GM21619 (cell line): ENCODE data around the gene ITPRID1.
"Not testable (repeated sequence)": the region's sequence is repeated elsewhere in the genome, so short reads cannot be mapped to it uniquely, and the experiment has no call there.

ENCODE experiments used
- ATAC-seq: cut with Tn5 transposase; IDR thresholded peaks from one replicate; pipeline ENCODE4 v1.9.1; 2021; ENCODE audit not compliant: unreplicated experiment

ITPRID1 gene

DNA sequence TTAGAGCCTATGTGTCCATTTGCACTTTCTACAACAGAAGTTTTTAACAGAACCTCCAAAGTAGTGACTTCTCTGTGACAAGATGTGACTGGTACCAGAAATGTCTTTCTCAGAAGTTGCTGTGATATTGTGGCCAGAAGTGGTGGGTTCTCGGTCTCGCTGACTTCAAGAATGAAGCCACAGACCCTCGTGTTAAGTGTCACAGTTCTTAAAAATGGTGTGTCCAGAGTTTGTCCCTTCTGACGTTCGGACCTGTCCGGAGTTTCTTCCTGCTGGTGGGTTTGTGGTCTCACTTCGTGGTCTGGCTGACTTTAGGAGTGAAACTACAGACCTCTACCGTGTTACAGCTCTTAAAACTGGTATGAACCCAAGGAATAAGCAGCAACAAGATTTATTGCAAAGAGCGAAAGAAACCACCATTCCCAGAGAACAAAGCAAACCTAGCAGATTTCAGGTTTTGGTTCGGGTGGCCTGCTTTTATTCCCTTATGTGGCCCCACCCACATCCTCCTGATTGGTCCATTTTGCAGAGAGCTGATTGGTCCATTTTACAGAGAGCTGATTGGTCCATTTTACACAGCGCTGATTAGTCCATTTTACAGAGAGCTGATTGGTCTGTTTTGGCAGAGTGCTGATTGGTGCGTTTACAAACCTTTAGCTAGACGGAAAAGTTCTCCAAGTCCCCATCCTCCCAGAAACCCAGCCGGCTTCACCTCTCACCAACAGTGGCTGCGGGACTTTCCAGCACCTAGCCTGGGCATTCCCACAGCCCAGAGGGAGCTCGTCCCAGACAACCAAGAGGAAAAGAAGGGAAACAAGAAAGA lies 3.0 kb downstream of the ITPRID1 start:
- ATAC-seq: no peak

DNA sequence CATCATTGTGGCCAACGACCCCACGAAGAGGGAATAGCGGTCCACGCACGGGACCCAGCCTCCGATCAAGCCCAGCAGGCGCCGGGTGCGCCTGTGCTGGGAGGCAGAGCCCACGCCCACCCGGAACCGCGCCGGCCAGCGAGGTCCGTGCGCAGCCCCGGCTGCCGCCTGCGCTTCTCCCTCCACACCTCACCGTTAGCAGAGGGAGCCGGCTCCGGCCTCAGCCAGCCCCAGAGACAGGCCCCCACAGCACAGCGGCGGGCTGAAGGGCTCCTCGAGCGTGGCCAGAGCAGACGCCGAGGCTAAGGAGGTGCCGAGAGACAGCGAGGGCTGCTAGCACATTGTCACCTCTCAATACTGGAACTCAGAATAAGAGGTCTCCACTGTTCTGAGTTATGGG lies 3.6 kb downstream of the ITPRID1 start:
- ATAC-seq: no peak

DNA sequence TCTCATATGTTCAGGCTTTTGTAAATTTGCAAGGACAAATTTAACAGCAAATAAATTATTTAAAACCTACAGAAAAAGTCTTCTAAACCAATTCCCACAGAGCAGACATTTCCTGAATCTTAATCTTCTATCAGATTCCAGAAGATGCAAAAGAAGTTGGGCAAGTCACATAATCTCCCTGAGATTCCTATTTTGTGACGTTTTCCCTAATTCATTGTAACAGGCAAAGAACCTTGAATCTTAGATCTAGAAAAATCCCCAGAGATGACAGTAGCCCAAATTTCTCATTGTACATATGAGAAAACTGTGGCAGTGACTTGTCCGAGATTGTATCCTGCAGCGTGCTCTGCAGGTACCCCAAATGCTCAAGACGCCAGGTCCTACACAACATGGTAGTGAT lies 4.9 kb downstream of the ITPRID1 start:
- ATAC-seq: no peak

DNA sequence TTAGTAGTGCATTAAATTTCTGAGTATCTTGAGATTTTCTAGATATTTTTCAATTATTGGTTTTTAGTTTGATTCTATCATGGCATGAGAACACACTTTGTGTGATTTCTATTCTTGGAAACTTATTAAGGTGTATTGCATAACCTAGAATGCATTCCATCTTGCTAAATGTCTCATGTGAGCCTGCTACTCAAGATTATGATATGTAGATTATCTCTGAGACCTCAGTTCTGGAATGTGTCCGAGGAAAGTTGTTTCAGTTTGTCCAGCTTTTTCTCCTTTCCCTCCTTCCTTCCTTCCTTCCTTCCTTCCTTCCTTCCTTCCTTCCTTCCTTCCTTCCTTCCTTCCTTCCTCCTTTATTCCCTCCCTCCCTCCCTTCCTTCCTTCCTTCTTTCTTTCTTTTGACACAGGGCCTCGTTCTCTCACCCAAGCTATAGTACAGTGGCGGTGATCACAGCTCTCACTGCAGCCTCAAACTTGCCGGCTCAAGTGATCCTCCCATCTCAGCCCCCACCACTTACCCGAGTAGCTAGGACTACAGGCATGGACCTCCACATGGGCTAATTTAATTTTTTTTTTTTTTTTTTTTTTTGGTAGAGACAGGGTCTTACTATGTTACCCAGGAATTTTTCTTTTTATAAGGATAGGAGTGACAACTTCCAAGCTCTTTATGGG lies 7.6 kb downstream of the ITPRID1 start:
- no peak for ATAC-seq

DNA sequence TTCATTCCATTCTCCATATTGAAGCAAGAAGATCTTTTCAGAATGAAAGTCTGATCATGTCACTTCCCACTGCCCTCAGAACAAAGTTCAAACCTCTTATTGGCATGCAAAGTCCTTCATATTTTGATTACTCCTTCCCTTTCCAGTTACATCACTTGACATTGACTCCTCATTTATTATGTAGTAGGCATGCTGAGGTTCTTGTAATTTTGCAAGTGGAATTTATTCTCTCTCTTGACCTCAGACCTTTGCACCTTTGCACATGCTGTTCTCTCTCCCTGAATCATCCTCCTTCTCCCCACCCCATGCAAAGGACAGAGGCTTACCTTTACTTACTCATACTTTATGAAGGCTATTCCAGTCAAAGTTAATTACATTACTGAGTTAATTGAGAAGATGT lies 13.0 kb downstream of the ITPRID1 start:
- ATAC-seq: no peak

DNA sequence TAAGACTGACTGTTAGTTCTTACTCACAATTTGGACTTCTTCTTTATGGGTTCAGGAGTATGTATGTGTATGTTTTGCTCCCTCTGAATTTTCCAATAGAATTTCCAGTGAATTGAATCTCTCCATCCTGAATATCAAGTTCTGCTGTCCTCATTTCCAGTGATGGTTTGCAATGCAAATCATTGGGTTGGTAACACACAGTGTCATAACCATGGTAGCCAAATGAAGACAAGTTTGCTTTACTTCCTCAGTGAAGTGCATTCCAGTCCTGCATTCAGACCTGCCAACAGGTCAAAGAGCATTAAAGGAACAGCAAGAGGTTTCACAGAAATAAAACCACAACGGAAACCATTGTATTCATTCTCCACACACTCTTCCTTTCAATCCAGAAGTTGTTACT lies 15.2 kb downstream of the ITPRID1 start:
- ATAC-seq: no peak

DNA sequence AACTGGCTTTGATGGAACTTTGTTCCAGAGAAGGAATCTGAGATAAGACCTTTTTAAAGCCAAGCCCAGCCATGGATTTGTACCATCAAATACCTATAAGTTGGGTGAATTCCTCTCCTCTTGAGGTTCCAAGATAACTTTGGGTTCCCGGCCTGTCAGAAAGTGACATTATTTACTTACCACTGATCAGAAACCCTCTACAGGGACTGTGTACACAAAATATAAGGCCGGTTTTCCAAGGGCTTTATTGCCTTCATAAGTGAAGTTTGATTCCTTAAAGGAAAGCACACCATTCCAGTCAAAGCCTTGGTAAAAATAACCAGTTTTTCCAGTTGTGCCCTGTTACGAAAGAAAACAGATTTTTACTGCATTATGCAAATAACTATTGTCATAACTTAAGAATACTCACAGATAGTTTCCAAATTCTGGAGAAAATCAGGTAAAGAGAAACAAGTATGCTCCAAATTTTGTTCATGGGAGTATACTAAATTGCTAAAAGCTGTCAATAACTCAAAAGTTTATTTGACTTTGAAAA lies 26.8 kb downstream of the ITPRID1 start:
- not testable (repeated sequence) for ATAC-seq

DNA sequence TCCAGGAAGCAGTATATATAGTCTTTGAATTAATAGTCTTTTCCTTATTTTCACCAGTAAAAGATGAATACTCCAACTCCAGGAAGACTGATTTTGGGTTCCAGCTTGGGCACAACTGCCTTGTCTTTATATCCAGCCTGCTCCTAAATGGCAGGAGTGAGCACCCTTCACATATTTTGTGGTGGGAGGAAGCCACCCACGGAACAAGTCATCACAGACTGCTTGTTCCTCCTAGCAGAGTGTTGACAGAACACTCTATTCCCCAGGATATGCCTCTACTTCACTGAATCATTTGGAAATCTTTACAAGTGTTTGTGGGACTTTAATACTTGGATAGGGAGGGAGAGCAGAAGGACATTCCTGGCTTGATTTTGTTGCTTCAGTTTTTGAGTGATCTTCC lies 31.7 kb downstream of the ITPRID1 start:
- ATAC-seq: no peak

DNA sequence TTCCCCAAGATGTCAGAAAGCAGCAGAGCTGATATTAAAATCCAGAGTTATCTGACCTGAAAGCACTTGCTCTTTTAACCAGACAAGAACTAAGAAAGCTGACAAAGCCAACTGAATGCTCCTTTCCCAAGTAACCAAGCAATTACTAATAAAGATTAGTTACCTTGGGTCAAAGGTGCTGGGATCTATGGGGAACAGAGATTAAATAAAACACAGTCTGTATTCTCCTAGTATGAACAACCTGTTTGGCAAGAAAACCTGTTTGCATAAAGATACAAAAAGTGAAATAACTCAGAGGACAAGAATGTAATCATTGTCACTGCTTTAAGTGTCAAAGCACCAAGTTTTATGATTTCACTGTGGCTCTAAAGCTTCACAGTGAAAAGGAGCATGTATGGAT lies 35.7 kb downstream of the ITPRID1 start:
- ATAC-seq: no peak

DNA sequence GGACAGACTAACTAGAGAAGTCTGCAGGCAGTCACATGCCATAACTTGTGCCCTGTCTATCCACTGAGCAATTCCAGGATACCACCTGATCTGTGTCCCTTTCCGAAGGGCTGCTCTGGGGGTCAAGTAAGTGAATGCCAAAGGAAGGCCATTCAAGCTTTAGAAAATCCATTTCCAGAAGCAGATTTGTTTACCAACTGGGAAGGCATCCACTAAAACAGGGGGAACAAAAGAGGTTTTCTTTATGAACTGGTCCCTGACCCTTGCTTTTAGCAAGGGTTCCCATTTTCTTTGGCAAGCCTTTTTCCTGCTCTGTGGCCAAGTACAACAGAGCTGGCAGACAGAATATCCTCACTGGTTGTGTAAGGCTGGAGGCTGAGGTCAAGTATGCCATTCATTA lies 36.5 kb downstream of the ITPRID1 start:
- ATAC-seq: no peak

DNA sequence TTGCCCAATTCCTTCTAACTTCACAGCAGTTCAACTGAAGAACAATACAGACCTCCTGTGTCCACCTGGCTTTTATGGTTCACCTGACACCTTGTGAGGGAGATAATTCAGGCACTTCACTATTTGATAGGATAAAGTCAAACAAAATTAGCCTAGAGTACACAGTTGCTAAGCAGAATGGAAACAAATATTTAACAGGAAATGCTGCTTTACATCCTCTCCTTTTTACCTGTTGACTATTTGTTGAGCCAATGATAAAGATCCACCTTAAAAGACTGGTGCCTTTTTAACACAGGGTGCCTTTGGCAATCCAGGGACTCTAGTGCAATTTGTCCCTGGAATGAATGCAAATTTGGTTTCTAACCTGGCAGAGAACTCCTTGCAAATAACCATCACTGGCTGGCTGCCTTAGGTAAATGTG lies 39.8 kb downstream of the ITPRID1 start:
- no peak for ATAC-seq

DNA sequence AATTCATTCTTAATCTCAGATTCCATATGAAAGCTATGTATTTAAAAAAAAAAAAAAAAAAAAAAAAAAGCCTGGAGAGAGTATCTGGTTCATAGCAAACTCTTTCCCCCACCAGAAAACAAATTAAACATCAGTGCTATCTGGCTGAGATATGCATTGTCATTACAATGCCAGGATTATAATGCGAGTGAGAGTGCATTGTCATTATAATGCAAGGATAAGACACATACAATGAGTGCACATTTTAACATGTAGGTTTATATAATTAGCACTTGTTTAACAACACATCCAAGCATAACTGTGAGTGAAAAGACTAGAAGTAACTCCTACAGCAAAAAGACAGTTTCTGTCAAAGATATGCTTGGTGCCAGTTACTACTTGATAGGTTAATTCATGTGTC lies 48.1 kb downstream of the ITPRID1 start:
- ATAC-seq: no peak

DNA sequence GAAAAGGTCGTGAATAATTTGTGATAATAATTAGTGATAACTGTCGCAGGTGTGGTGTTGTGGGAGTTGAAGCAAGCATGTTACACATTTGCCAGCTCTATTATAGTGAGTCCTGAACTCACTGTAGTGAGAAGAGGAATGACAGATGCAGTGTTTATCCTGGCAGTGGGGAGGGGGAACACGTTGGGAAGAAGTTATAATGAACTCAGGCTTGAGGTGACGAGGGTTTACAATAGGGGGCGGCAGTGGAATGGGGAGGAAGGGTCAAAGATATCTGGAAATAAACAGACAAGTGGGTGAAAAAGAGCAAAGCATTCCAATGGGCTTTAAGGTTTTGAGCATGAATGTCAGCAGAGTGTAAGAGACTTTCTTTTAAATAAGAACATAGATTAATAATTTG lies 49.6 kb downstream of the ITPRID1 start:
- no peak for ATAC-seq

DNA sequence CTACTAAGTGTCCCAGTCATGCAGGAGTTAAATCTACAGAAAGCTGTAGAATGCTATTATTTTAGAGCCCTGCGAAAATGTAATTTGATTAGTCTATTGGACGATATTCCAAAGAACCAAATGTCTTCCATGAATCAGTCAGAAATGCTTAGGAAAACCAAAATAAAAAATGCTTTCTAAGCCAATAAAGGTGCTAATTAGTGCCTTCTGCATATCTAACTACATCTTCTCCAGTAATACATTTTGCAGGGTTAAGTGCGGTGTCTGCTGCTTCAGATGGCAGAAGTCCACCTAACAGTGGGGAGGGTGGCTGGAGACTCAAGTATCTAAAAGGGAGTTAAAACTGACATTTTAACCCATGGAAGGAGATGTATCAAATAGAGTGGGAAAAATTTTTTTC lies 50.1 kb downstream of the ITPRID1 start:
- ATAC-seq: no peak

DNA sequence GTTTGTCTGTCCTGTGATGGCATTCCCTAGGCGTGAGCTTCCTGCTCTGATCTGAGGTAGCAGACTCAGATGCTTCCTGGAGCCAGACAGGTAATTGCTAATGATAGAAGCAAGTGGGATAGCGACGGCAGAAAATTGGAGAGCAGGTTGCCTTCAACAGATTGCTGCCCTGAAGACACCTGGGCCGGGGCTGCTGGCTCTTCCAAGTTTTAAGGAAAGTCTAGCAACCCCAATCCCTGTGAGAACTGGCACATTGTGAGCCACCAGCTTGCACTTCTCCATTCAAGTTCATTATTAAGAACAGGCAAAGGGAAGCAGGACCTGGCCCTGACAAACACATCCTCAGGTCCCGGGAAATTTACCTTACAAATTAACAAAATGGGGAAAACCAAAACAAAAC lies 50.8 kb downstream of the ITPRID1 start:
- no peak for ATAC-seq

DNA sequence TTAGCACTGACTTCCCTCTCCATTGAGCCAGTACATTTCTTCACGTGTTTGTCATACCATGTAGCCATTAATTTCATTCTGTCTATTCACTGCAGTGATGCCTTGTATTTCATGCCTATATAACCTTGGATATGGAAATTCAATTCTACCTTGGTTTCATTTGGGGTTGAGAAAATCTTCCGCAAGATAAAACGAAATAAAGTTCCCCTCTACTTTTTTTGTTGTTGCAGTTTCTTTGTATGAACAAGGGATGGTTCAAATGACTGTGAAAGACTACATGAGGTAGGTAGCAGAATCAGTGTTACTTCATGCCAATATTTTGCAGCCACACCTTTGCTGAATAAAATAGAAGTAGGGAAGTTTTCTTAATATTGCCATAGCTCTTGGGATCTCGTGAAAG lies 55.6 kb downstream of the ITPRID1 start:
- no peak for ATAC-seq

DNA sequence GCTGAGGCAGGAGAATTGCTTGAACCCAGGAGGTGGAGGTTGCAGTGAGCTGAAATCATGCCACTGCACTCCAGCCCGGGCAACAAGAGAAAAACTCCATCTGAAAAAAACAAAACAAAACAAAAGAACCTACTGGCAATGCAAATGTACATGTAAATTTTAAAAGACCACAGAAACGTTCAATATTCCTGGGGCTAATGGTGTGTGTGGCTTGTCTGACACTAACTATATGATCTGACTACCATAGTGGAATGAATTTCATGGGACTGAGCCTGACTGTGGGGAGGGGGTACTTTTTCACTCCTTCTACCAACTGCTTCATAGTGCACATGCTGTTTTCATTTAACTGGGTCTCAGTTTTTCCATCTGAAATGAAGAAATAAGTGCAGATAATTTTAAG lies 69.6 kb downstream of the ITPRID1 start:
- ATAC-seq: no peak

DNA sequence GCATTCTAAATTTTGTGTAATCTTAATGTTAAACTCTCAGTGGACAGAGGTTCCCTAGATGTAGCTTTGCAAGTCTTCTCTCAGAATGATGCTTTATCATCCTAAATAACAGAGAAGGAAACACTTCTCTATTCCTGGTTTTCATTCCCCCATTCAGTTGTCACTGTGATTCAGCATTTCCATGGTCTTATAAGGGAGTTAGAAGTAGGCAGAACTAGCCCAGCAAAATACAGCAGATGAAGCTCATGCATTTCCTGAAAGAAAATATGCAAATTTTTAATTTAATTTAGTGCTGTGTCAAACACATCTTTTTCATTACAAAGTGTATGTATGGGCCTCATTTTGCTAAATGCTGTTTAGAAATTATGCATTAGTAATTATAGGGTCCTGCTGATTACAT lies 70.1 kb downstream of the ITPRID1 start:
- ATAC-seq: no peak

DNA sequence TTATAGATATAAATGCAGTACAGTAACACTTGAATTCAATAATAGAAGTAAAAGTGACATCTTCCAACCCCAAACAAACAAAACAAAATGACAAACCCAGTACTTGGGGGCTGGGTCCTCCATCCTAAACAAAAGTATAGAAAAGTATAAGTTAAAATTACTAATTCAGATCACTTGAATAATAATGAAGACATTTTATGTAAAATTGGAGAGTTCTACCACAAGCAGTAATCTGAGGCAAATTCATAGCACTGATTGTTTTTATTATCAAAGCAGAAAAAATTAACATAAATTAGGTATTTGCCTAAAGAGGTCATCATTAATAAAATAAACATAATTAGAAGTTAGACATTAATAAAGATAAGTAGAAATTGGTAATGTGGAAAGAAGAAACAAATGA lies 81.5 kb downstream of the ITPRID1 start:
- no peak for ATAC-seq

DNA sequence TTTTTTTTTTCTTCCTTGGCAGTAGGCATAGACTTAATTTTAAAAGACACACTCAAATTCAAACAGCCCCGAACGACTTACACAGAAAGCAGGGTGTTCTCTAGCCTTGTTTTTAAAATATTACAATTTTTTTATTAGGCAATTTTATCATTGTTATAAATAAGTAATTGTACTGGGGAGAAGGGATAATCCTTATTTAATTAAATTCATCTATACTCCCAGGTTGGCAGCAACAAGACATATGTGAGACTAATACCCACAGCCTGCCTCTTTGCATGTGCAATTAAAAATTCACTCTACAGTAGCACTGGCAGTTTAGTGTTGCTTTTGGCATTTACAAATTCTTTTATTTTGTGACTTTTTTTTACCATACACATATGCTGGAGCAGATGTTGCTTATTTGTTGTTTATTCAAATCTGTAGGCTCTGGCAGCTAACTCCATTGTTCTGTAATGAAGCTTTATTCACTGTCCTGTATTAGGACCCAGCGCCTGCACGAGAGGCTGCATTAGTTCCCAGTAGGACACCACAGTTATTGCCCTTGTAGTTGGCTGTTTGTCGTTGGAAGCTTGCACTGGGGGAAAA lies 88.2 kb downstream of the ITPRID1 start:
- no peak for ATAC-seq

DNA sequence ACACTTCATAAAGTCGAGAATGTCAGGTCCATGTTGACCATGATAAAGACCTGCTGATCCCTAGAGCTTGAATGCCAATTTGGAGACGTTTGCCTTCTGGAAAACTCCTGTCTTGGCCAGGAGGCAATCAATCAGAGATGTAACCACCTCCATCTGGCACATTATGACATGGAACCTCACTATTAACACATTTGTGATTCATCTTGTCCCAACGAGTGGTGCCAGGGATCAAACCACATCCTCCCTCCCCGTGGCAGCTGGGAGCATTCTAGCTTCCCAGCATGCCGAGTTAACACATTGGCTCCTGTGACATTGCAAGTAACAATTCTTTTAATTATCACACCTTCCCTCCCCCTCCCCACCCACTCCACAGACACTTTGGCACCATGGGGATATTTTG lies 89.2 kb downstream of the ITPRID1 start:
- no peak for ATAC-seq

DNA sequence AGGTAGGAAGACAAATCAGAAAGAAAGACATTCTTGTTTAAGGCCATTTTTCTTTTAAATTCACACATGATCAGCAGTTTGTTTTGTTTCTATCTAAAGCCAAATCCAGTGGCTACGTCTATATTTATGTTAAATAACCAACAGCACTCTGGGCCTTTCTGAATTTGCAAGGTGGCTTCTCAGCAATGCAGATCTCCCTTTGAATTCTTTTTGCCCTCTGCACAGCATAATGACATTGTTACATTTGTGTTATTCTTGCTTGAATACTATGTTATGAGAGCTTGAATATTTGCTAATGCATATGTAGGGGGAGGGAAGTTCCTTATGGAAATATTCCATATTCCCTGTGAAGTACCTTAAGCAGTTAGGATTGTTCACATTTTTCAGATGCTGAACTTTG lies 99.7 kb downstream of the ITPRID1 start:
- no peak for ATAC-seq
